GM19025 (cell line): Measurements from ENCODE around the gene AKR1B15.
"Not testable (repeated sequence)": the region's sequence is repeated elsewhere in the genome, so short reads cannot be mapped to it uniquely, and the experiment has no call there.

Experiments used
- ATAC-seq: cut with Tn5 transposase; IDR thresholded peaks from one replicate; pipeline ENCODE4 v1.9.1; 2021; ENCODE audit warnings: mild to moderate bottlenecking, low read depth, moderate library complexity; ENCODE audit not compliant: unreplicated experiment

The AKR1B15 gene

DNA sequence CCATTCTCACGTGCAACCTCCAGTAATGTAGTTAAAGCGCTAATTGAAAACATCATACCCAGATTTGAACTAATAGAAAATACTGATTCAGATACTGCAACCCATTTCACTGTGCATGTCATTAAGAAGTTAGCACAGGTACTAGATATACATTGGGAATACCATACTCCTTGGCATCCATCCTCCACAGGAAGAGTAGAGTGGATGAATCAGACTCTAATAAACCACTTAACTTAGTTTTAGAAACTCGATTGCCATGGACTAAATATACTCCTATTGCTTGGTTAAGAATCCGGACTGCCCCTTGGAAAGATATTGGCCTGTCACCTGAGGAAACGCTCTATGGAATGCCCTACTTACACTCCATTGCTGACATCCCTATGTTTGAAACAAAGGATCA is 9.5 kb downstream of the AKR1B15 start:
- no peak for ATAC-seq

- not testable (repeated sequence) for ATAC-seq
Observed at GRCh38 chr7:134561616-134562015, 12.7 kb downstream of the AKR1B15 start.

GRCh38 chr7:134562136-134562535 is 13.2 kb downstream of the AKR1B15 start:
- no peak for ATAC-seq

DNA sequence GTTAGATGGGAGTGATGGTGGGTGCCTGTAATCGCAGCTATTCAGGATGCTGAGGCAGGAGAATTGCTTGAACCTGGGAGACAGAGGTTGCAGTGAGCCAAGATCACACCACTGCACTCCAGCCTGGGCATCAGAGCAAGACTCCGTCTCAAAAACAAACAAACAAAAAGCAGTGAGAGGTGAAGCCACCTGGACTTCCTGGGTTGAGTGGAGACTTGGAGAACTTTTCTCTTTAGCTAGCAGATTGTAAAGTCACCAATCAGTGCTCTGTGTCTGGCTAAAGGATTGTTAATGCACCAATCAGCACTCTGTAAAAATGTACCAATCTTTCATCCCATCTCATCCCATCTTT is 14.5 kb downstream of the AKR1B15 start:
- not testable (repeated sequence) for ATAC-seq

GRCh38 chr7:134565643-134566136 is 16.8 kb downstream of the AKR1B15 start:
- ATAC-seq, result no peak

DNA sequence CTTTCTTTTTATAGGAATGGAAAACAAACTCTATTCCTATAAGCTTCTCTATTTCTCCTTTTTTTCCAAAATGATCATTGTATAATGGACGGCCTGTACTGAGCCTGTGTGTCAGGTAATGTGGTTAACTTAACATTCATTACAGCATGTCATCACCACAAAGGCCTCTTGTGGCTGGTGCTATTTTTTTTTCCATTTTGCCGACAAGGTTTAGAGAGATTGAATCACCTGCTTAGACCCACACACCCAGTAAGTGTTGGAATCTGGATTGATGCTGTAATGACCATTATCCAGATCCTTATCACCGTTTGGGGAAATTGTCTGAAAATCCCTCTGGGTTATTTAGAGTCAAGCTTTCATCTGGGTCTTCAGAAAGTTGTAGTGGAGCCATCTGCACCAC is 18.5 kb downstream of the AKR1B15 start:
- no peak for ATAC-seq

DNA sequence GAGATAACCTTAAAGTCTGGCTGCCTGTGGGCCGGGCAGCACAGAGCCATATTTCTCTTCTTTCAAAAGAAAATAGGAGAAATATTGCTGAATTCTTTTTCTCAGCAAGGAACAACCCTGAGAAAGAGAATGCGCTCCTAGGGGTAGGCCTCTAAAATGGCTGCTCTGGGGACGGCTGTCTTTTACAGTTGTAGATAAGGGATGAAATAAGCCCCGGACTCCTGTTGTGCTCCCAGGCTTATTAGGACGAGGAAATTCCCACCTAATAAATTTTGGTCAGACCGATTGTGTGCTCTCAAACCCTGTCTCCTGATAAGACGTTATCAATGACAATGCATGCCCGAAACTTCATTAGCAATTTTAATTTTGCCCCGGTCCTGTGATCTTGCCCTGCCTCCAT is 21.1 kb downstream of the AKR1B15 start:
- ATAC-seq, result not testable (repeated sequence)

GRCh38 chr7:134571101-134571500 is 22.2 kb downstream of the AKR1B15 start:
- no peak for ATAC-seq

DNA sequence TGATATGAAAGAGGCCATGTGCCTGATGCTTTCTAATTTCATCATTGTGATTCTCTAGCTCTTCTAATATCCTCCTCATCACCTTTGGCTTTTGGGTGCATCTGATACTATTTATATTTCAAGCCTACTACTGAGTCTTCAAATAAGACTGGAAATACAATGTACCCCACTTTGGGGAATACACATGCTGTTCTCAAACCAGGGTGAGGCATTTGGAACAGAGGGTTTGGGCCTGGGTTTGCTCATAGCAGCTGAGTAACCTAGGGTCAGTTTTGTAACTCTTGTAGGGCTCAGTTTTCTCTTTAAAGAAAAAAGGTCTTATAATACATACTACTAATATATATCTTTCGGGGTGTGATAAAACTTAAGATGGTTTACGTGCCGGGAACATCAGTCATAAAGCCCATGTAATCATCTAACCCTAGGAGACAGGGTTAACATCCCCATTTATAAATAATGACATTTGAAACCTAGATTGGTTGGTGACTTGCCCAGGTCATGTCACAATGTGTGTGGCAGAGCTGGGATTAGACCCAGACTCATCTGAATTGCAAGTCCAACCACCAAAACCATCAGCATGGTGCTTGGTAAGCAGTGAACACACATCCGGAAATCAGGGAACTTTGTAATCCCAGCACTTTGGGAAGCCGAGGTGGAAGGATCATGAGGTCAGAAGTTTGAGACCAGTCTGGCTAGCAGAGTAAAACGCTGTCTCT is 23.0 kb downstream of the AKR1B15 start:
- no peak for ATAC-seq

GRCh38 chr7:134574322-134574721 is 25.4 kb downstream of the AKR1B15 start:
- no peak for ATAC-seq

- no peak for ATAC-seq
Observed at GRCh38 chr7:134584290-134584689, 35.4 kb downstream of the AKR1B15 start.

DNA sequence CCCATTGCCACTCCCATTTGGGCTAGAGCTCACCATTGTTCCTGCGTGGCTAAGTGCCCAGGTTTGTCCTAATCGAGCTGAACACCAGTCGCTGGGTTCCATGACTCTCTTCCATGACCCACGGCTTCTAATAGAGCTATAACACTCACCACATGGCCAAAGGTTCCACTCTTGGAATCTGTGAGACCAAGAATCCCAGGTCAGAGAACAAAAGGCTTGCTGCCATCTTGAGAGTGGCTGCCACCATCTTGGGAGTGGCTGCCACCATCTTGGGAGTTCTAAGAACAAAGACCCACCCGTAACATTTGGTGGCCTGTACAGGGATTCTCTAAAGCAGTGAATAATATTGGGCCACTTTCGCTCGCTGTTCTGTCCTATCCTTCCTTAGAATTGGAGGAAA is 37.0 kb downstream of the AKR1B15 start:
- no peak for ATAC-seq

DNA sequence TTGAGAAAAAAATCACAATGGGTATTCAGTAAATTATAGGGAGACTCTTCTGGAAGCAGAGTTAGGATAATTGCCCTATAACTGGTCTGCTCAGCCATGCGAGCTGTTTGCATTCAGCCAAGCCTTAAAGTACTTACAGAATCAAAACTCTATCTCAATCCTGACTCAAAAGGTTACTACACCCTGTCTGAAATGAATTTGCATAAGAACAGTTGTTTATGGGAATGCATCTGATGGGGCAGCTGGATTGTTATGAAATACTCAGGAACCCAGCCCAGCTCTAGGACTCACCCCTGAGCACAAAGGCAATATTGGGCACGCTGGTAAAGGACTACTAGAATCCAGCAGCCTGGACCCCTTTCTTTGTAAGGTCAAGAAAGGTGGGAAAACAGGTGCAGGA is 38.8 kb downstream of the AKR1B15 start:
- ATAC-seq, result no peak

GRCh38 chr7:134589491-134589941 is 40.6 kb downstream of the AKR1B15 start:
- no peak for ATAC-seq

GRCh38 chr7:134593530-134594392 is 44.9 kb downstream of the AKR1B15 start:
- ATAC-seq, result no peak

GRCh38 chr7:134594877-134595276 is 46.0 kb downstream of the AKR1B15 start:
- no peak for ATAC-seq

DNA sequence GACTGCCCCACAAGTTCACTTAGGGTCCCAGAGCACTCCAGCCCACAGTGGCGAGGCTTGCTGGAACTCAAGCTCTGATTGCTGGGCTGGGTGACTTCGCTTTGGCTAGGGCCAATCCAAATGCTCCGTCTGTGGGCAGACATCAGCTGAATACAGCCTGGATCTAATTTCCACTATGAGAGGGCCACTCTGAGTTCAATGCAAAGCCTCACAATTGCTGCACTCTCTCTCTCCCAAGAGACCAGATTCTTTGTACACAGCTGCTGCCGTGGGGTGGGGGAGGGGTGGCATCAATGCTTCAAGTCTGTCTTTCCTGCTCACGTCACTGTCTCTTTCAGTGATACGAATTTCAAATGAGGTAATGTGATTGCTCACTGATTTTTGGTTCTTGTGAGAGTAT is 50.5 kb downstream of the AKR1B15 start:
- no peak for ATAC-seq

DNA sequence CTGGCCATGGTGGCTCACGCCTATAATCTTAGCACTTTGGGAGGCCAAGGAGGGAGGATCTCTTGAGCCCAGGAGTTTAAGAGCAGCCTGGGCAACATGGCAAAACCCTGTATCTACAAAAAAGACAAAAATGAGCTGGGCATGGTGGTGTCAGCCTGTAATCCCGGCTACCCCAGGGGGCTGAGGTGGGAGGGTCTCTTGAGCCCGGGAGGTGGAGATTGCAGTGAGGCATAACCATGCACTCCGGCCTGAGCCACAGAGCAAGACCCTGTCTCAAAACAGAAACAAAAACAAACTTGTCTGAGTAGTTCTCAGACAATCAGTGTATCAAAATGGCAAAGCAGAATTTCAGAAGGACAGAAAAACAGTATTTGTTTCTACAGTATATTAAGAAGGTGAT is 52.5 kb downstream of the AKR1B15 start:
- no peak for ATAC-seq

GRCh38 chr7:134602881-134603451 is 54.1 kb downstream of the AKR1B15 start:
- ATAC-seq, result no peak

DNA sequence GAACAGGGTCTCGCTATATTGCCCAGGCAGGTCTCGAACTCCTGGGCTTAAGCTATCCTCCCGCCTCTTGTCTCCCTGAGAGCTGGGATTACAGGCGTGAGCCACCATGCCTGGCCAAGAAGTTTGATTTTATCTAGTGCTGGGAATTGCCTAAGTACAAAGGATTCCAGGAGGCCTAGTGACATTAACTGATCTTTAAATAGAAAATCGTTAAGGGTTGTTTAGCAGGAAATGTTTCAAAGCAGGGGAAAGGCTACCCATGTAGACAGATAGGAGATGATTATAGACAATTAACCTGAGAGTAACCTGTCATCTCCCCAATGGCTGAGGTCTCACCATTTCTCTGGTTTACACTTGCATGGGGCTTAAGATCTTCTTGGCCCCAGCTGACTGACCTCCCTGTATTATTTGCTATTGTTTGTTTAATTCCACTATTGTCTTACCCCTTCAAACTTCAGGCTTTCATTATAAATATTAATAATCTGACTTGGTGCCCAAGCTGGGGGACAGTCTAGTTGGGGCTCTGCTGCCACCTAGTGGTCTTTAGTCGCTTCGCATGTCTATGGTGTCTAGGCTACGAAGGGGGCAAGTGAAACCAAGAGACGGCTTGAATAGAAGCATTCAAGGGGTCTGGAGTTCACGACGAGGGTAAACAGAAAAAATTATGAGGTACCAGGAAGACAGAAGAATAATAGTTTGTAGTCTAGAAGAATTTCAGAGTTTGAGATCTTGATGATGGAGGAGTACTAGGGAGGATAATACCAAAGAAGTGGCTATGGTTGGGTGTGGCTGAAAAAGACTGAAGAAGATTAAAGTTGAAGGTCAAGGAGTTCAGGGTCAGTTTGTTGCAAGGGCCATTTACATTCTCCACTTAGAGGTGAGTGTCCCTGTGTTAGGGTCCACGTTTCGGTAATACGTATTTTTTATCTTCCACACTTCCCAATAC is 57.3 kb downstream of the AKR1B15 start:
- peak; percentile 67 for ATAC-seq
